Measurements from ENCODE around the gene LRRC63.

LRRC63 gene

GRCh38 chr13:46168341-46168740, 43.4 kb upstream of the LRRC63 start:
- DNase-seq (ENCODE audit: low read depth): peak; percentile 88
- no peak for TF ChIP-seq CTCF (IDR thresholded peaks at IDR 0.05; ENCODE audit: control insufficient read depth, extremely low read depth, insufficient read depth)
- peak overlapping the region; percentile 63 for H3K4me3 ChIP-seq (ENCODE audit: low read depth, low read length)

GRCh38 chr13:46168783-46169182, 42.9 kb upstream of the LRRC63 start:
- no peak for TF ChIP-seq CTCF (IDR thresholded peaks at IDR 0.05; ENCODE audit: control insufficient read depth, extremely low read depth, insufficient read depth)
- no peak for DNase-seq (ENCODE audit: low read depth)
- peak overlapping the region; percentile 63 for H3K4me3 ChIP-seq (ENCODE audit: low read depth, low read length)

GRCh38 chr13:46169758-46170157, 42.0 kb upstream of the LRRC63 start:
- no peak for DNase-seq (ENCODE audit: low read depth)
- TF ChIP-seq CTCF (IDR thresholded peaks at IDR 0.05; ENCODE audit: control insufficient read depth, extremely low read depth, insufficient read depth): no peak
- H3K4me3 ChIP-seq (ENCODE audit: low read depth, low read length): no peak overlapping the region

- H3K4me3 ChIP-seq (ENCODE audit: low read depth, low read length): no peak overlapping the region
- DNase-seq (ENCODE audit: low read depth): no peak
Measured at GRCh38 chr13:46170268-46170667, 41.5 kb upstream of the LRRC63 start.

GRCh38 chr13:46170687-46171086, 41.0 kb upstream of the LRRC63 start:
- TF ChIP-seq CTCF (IDR thresholded peaks at IDR 0.05; ENCODE audit: control insufficient read depth, extremely low read depth, insufficient read depth): no peak
- no peak for DNase-seq (ENCODE audit: low read depth)
- no peak overlapping the region for H3K4me3 ChIP-seq (ENCODE audit: low read depth, low read length)

More at GRCh38 chr13:46170268-46170667, 41.5 kb upstream of the LRRC63 start:
- no peak for TF ChIP-seq CTCF (IDR thresholded peaks at IDR 0.05; ENCODE audit: control insufficient read depth, extremely low read depth, insufficient read depth)

GRCh38 chr13:46171217-46171616, 40.5 kb upstream of the LRRC63 start:
- no peak for DNase-seq (ENCODE audit: low read depth)
- H3K4me3 ChIP-seq (ENCODE audit: low read depth, low read length): no peak overlapping the region
- TF ChIP-seq CTCF (IDR thresholded peaks at IDR 0.05; ENCODE audit: control insufficient read depth, extremely low read depth, insufficient read depth): no peak

- no peak overlapping the region for H3K4me3 ChIP-seq (ENCODE audit: low read depth, low read length)
- no peak for TF ChIP-seq CTCF (IDR thresholded peaks at IDR 0.05; ENCODE audit: control insufficient read depth, extremely low read depth, insufficient read depth)
- DNase-seq (ENCODE audit: low read depth): no peak
Measured at GRCh38 chr13:46171739-46172138, 40.0 kb upstream of the LRRC63 start.
